Central memory CD8-positive, alpha-beta T cell (primary cell): ENCODE measurements around the gene CACNA2D4.

Experiments
- ATAC-seq: fragments of 150-1000 bp; cut with Tn5 transposase; replicated peaks from 2 replicates; pipeline ENCODE4 v1.10.0; 2022; ENCODE audit warnings: mild to moderate bottlenecking, moderate FRiP score, moderate number of reproducible peaks; ENCODE audit not compliant: poor library complexity, severe bottlenecking; ENCODE audit errors: extremely low read depth
- DNase-seq, 2 donors: peaks; one replicate each; pipeline ENCODE4 v3.0.0; 2021; ENCODE audit warnings: low spot score in 2 of 2
- H3K27ac Mint-ChIP-seq: one replicate; pipeline ENCODE4 v1.8.0; 2022; ENCODE audit warnings: low read depth, mild to moderate bottlenecking, moderate library complexity, mixed read lengths
- H3K27me3 Mint-ChIP-seq: one replicate; pipeline ENCODE4 v1.8.0; 2022; ENCODE audit warnings: mixed read lengths
- H3K36me3 Mint-ChIP-seq: one replicate; pipeline ENCODE4 v1.8.0; 2022; ENCODE audit warnings: mild to moderate bottlenecking, moderate library complexity, mixed read lengths; ENCODE audit not compliant: insufficient read depth
- H3K4me1 Mint-ChIP-seq: one replicate; pipeline ENCODE4 v1.8.0; 2022; ENCODE audit warnings: mixed read lengths
- H3K4me3 Mint-ChIP-seq: one replicate; pipeline ENCODE4 v1.8.0; 2022; ENCODE audit warnings: mild to moderate bottlenecking, moderate library complexity, mixed read lengths
- H3K9me3 Mint-ChIP-seq: one replicate; pipeline ENCODE4 v1.8.0; 2022; ENCODE audit warnings: mixed read lengths

The CACNA2D4 gene

GRCh38 chr12:1750300-1750699 is 168.2 kb downstream of the CACNA2D4 start:
- Mint-ChIP-seq H3K4me3 (no peak overlapping the region), H3K9me3 (no peaks in the 10 kb centered on the region), H3K27me3 (no peaks in the 10 kb centered on the region), H3K4me1 (peaks cover 40% of the 10 kb centered on the region), H3K27ac (no peak overlapping the region), H3K36me3 (peaks cover 8% of the 10 kb centered on the region)
- DNase-seq = no peak
- no peak for ATAC-seq

GRCh38 chr12:1749019-1749418 is 169.4 kb downstream of the CACNA2D4 start:
- ATAC-seq = no peak
- H3K4me3 Mint-ChIP-seq = no peak overlapping the region
- H3K27ac Mint-ChIP-seq = no peak overlapping the region
- peaks cover 43% of the 10 kb centered on the region for H3K4me1 Mint-ChIP-seq
- H3K9me3 Mint-ChIP-seq = no peaks in the 10 kb centered on the region
- no peaks in the 10 kb centered on the region for H3K27me3 Mint-ChIP-seq
- DNase-seq = no peak
- peaks cover under 1% of the 10 kb centered on the region for H3K36me3 Mint-ChIP-seq

- no peaks in the 10 kb centered on the region for H3K9me3 Mint-ChIP-seq
- H3K4me3 Mint-ChIP-seq = no peak overlapping the region
- H3K27ac Mint-ChIP-seq = no peak overlapping the region
- no peaks in the 10 kb centered on the region for H3K27me3 Mint-ChIP-seq
- DNase-seq (no peak), ATAC-seq (no peak)
- no peaks in the 10 kb centered on the region for H3K36me3 Mint-ChIP-seq
- peaks cover 38% of the 10 kb centered on the region for H3K4me1 Mint-ChIP-seq
Measured at GRCh38 chr12:1747609-1748008, 170.8 kb downstream of the CACNA2D4 start.

GRCh38 chr12:1744932-1745331 is 173.5 kb downstream of the CACNA2D4 start:
- no peaks in the 10 kb centered on the region for H3K9me3 Mint-ChIP-seq
- DNase-seq = no peak
- H3K4me1 Mint-ChIP-seq = peaks cover 55% of the 10 kb centered on the region
- H3K27ac Mint-ChIP-seq = no peak overlapping the region
- no peaks in the 10 kb centered on the region for H3K27me3 Mint-ChIP-seq
- H3K36me3 Mint-ChIP-seq = no peaks in the 10 kb centered on the region
- no peak for ATAC-seq
- H3K4me3 Mint-ChIP-seq = no peak overlapping the region
